ENCODE results near the gene MYB. TPM values are rescaled to one million over a fixed set of nuclear protein-coding genes. Genes with fewer than 3 reads are reported as not detected.

The MYB gene
- total RNA-seq, 1 experiment from 2014 or later, result 3.7 TPM

DNA sequence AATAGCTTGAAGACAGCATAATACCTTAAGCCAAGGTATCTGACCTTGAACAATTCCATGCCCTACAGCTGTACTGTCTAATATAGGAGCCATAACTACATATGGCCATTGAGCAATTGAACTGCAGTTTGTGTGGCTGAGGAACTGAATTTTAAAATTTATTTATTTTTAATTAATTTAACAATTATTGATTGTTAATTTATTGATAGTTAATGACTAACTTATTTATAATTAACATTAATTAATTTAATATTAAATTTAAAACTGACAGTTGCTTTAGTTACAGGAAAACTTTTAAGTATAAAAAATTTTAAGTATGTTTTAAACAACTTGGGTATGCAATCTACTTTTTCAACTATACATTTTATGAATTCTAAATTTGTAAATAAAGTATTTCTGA is 12.3 kb upstream of the MYB start:
- RAD21 ChIA-PET (ENCODE audit: low non-redundant PET in 1 of 2, low total read pairs in 2 of 2, uncharacterized antibody in 2 of 2, unreplicated experiment in 2 of 2), result no interaction called here
- Histone ChIP-seq H3K4me2 (ENCODE audit: low read length) (no peak overlapping the region), H3K27ac (ENCODE audit: low read depth, low read length) (no peak overlapping the region), H3K9ac (ENCODE audit: low read length) (no peak overlapping the region), H3K9me3 (ENCODE audit: control insufficient read depth in 1 of 2, insufficient read depth in 1 of 2, low read depth in 1 of 2, low read length in 2 of 2) (no peaks in the 10 kb centered on the region), H3K27me3 (ENCODE audit: insufficient read depth, low read length) (no peaks in the 10 kb centered on the region), H3K79me2 (ENCODE audit: insufficient read depth, low read length) (no peaks in the 10 kb centered on the region), H2AFZ (ENCODE audit: low read depth, low read length, poor library complexity, severe bottlenecking) (no peak overlapping the region), H3K9me2 (ENCODE audit: insufficient read depth) (no peaks in the 10 kb centered on the region), H3K4me3 (replicated peaks in 1 of 2; ENCODE audit: low read depth in 1 of 2, low read length in 2 of 2) (no peak overlapping the region), H3K4me1 (ENCODE audit: control insufficient read depth in 1 of 2, insufficient read depth in 2 of 2, low read length in 2 of 2) (no peaks in the 10 kb centered on the region), H3K36me3 (ENCODE audit: control insufficient read depth in 1 of 2, insufficient read depth in 2 of 2, low read length in 2 of 2) (no peaks in the 10 kb centered on the region), H4K20me1 (ENCODE audit: insufficient read depth) (no peaks in the 10 kb centered on the region)
- DNase-seq (ENCODE audit: low read depth, low spot score) (no peak), ATAC-seq (no peak)
- no TSS peak for BruUV-seq (replicated peaks)
- CTCF ChIA-PET, result interaction anchor here (0.6 to 1.0 kb wide), 2 partner anchors 14 to 970 kb away, joined by 3 to 4 read pairs; no protein-coding TSS in a partner anchor
- intact Hi-C loops (cut with micrococcal nuclease), result no loop called here
- POLR2A ChIA-PET, result no interaction called here
- TF ChIP-seq EZH2phosphoT487 (IDR thresholded peaks at IDR 0.05; ENCODE audit: borderline replicate concordance) (no peak), ZNF274 (IDR thresholded peaks at IDR 0.05; ENCODE audit: low read depth, low read length) (no peak), SP1 (IDR thresholded peaks at IDR 0.05; ENCODE audit: low read depth) (no peak), TCF7L2 (IDR thresholded peaks at IDR 0.05; ENCODE audit: borderline replicate concordance, extremely low read depth, insufficient read depth, insufficient read length) (no peak), SIN3A (IDR thresholded peaks at IDR 0.05; ENCODE audit: low read depth) (no peak), CBX3 (IDR thresholded peaks at IDR 0.05; ENCODE audit: low read depth) (no peak), POLR2AphosphoS5 (IDR thresholded peaks at IDR 0.05; ENCODE audit: low read depth, low read length) (no peak), JUND (IDR thresholded peaks at IDR 0.05) (no peak), RAD21 (IDR thresholded peaks at IDR 0.05; ENCODE audit: low read depth) (no peak), EZH2 (IDR thresholded peaks at IDR 0.05) (no peak), POLR2A (IDR thresholded peaks at IDR 0.05; ENCODE audit: borderline replicate concordance, extremely low read depth, insufficient read depth, insufficient read length) (no peak), YY1 (IDR thresholded peaks at IDR 0.05; ENCODE audit: extremely low read depth, insufficient replicate concordance, low read depth, low read length) (no peak), FOSL1 (IDR thresholded peaks at IDR 0.05; ENCODE audit: low read depth) (no peak), SRF (IDR thresholded peaks at IDR 0.05; ENCODE audit: low read depth) (no peak)
- TF ChIP-seq, protein P1, sequence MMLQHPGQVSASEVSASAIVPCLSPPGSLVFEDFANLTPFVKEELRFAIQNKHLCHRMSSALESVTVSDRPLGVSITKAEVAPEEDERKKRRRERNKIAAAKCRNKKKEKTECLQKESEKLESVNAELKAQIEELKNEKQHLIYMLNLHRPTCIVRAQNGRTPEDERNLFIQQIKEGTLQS (IDR thresholded peaks at IDR 0.05), result no peak
- TF ChIP-seq, protein P2, sequence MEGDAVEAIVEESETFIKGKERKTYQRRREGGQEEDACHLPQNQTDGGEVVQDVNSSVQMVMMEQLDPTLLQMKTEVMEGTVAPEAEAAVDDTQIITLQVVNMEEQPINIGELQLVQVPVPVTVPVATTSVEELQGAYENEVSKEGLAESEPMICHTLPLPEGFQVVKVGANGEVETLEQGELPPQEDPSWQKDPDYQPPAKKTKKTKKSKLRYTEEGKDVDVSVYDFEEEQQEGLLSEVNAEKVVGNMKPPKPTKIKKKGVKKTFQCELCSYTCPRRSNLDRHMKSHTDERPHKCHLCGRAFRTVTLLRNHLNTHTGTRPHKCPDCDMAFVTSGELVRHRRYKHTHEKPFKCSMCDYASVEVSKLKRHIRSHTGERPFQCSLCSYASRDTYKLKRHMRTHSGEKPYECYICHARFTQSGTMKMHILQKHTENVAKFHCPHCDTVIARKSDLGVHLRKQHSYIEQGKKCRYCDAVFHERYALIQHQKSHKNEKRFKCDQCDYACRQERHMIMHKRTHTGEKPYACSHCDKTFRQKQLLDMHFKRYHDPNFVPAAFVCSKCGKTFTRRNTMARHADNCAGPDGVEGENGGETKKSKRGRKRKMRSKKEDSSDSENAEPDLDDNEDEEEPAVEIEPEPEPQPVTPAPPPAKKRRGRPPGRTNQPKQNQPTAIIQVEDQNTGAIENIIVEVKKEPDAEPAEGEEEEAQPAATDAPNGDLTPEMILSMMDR (IDR thresholded peaks at IDR 0.05 in 2 of 3, conservative IDR thresholded peaks at IDR 0.05 in 1 of 3; ENCODE audit: borderline replicate concordance in 1 of 3, insufficient read depth in 1 of 3, low read depth in 2 of 3, low read length in 2 of 3), result no peak
- TF ChIP-seq, protein P3, sequence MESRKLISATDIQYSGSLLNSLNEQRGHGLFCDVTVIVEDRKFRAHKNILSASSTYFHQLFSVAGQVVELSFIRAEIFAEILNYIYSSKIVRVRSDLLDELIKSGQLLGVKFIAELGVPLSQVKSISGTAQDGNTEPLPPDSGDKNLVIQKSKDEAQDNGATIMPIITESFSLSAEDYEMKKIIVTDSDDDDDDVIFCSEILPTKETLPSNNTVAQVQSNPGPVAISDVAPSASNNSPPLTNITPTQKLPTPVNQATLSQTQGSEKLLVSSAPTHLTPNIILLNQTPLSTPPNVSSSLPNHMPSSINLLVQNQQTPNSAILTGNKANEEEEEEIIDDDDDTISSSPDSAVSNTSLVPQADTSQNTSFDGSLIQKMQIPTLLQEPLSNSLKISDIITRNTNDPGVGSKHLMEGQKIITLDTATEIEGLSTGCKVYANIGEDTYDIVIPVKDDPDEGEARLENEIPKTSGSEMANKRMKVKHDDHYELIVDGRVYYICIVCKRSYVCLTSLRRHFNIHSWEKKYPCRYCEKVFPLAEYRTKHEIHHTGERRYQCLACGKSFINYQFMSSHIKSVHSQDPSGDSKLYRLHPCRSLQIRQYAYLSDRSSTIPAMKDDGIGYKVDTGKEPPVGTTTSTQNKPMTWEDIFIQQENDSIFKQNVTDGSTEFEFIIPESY (IDR thresholded peaks at IDR 0.05; ENCODE audit: extremely low read depth, insufficient replicate concordance, low read length), result no peak
- TF ChIP-seq, protein P4, sequence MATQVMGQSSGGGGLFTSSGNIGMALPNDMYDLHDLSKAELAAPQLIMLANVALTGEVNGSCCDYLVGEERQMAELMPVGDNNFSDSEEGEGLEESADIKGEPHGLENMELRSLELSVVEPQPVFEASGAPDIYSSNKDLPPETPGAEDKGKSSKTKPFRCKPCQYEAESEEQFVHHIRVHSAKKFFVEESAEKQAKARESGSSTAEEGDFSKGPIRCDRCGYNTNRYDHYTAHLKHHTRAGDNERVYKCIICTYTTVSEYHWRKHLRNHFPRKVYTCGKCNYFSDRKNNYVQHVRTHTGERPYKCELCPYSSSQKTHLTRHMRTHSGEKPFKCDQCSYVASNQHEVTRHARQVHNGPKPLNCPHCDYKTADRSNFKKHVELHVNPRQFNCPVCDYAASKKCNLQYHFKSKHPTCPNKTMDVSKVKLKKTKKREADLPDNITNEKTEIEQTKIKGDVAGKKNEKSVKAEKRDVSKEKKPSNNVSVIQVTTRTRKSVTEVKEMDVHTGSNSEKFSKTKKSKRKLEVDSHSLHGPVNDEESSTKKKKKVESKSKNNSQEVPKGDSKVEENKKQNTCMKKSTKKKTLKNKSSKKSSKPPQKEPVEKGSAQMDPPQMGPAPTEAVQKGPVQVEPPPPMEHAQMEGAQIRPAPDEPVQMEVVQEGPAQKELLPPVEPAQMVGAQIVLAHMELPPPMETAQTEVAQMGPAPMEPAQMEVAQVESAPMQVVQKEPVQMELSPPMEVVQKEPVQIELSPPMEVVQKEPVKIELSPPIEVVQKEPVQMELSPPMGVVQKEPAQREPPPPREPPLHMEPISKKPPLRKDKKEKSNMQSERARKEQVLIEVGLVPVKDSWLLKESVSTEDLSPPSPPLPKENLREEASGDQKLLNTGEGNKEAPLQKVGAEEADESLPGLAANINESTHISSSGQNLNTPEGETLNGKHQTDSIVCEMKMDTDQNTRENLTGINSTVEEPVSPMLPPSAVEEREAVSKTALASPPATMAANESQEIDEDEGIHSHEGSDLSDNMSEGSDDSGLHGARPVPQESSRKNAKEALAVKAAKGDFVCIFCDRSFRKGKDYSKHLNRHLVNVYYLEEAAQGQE (IDR thresholded peaks at IDR 0.05; ENCODE audit: low read depth), result no peak
